HG03565 (cell line): ENCODE data around the gene SLC25A41.
"Not testable (repeated sequence)": the region's sequence is repeated elsewhere in the genome, so short reads cannot be mapped to it uniquely, and the experiment has no call there.

Source experiments
- ATAC-seq: cut with Tn5 transposase; IDR thresholded peaks from one replicate; pipeline ENCODE4 v1.9.1; 2021; ENCODE audit warnings: mild to moderate bottlenecking, moderate library complexity; ENCODE audit not compliant: unreplicated experiment

Gene SLC25A41

GRCh38 chr19:6412447-6413091 is 21.0 kb downstream of the SLC25A41 start:
- no peak for ATAC-seq

- ATAC-seq: no peak
Measured at GRCh38 chr19:6412061-6412446, 21.5 kb downstream of the SLC25A41 start.

GRCh38 chr19:6409346-6409745 is 24.2 kb downstream of the SLC25A41 start:
- no peak for ATAC-seq

- no peak for ATAC-seq
Measured at GRCh38 chr19:6406401-6406800, 27.2 kb downstream of the SLC25A41 start.

GRCh38 chr19:6402837-6403608 is 30.5 kb downstream of the SLC25A41 start:
- ATAC-seq: no peak

- ATAC-seq: no peak
Measured at GRCh38 chr19:6402058-6402457, 31.5 kb downstream of the SLC25A41 start.

GRCh38 chr19:6400062-6400944 is 33.3 kb downstream of the SLC25A41 start:
- ATAC-seq: not testable (repeated sequence)

- ATAC-seq: no peak
Measured at GRCh38 chr19:6396305-6396704, 37.3 kb downstream of the SLC25A41 start.

- no peak for ATAC-seq
Measured at GRCh38 chr19:6394831-6395230, 38.7 kb downstream of the SLC25A41 start.

GRCh38 chr19:6393983-6394412 is 39.6 kb downstream of the SLC25A41 start:
- ATAC-seq: peak; percentile 34

- peak; percentile 54 for ATAC-seq
Measured at GRCh38 chr19:6393074-6393982, 40.2 kb downstream of the SLC25A41 start, which contains the start of gene GTF2F1. Gene GTF2F1 (minus strand): TSS chr19:6393164. CDS start chr19:6392995, 169 bp downstream.

- no peak for ATAC-seq
Measured at GRCh38 chr19:6392221-6393073, 41.1 kb downstream of the SLC25A41 start.

GRCh38 chr19:6387372-6387771 is 46.2 kb downstream of the SLC25A41 start:
- ATAC-seq: no peak

GRCh38 chr19:6384381-6384780 is 49.2 kb downstream of the SLC25A41 start:
- no peak for ATAC-seq

- no peak for ATAC-seq
Measured at GRCh38 chr19:6383188-6383587, 50.4 kb downstream of the SLC25A41 start.

GRCh38 chr19:6381030-6381750 is 52.4 kb downstream of the SLC25A41 start:
- ATAC-seq: no peak

GRCh38 chr19:6379744-6380143 is 53.8 kb downstream of the SLC25A41 start:
- ATAC-seq: no peak

GRCh38 chr19:6378486-6378885 is 55.1 kb downstream of the SLC25A41 start:
- no peak for ATAC-seq

GRCh38 chr19:6378041-6378440 is 55.5 kb downstream of the SLC25A41 start:
- no peak for ATAC-seq
